Skin epidermis (tissue), 12 donors: ENCODE data around the gene TRIM62.

ENCODE experiments used
- H3K27ac ChIP-seq, 21 experiments: fragments of 200-600 bp; sonication (generic) in 11 of 21; one replicate each; pipeline ENCODE4 v1.5.0; 2020; ENCODE audit warnings: mild to moderate bottlenecking in 3 of 21, inconsistent platforms in 2 of 21, moderate library complexity in 2 of 21
- H3K4me3 ChIP-seq, 7 experiments: fragments of 200-600 bp; sonication (generic) in 2 of 7; one replicate each; pipeline ENCODE4 v1.5.0; 2020; ENCODE audit warnings: inconsistent platforms in 2 of 7, mild to moderate bottlenecking in 2 of 7, moderate library complexity in 1 of 7

TRIM62 gene

DNA sequence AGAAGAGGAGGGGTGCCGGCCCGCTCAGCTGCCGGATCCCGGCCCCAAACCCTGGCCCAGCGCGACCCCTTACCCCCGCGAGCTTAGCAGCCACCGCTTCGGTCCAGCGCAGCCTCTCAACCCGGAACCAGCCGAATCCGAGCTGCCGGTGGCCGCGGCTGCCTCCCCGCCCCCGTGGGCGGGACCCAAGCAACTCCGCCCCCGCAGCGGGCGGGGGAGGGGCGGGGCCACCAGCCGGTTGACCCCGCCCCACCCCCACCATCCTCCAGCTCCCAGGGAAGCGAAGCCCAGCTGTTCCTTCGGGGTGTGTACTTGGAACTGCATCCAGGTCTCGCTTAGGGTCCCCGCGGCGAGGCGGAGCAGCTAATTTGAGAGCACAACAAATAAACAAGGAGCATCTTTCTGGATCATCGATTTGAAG, at the start of gene TRIM62:
Gene TRIM62, minus strand, starts transcription at position 123 of the 421 bp plus-strand sequence. CDS start 611 bp downstream, outside the sequence.
- Histone ChIP-seq H3K27ac (peak within 1 kb of the TSS in 20 of 21 experiments; percentile 37 to 86 (median 77)), H3K4me3 (peak within 1 kb of the TSS; percentile 63 to 97 (median 86))

GRCh38 chr1:33231166-33231565, 49.3 kb upstream of the TRIM62 start:
- Histone ChIP-seq H3K27ac (no peak overlapping the region), H3K4me3 (no peak overlapping the region)

DNA sequence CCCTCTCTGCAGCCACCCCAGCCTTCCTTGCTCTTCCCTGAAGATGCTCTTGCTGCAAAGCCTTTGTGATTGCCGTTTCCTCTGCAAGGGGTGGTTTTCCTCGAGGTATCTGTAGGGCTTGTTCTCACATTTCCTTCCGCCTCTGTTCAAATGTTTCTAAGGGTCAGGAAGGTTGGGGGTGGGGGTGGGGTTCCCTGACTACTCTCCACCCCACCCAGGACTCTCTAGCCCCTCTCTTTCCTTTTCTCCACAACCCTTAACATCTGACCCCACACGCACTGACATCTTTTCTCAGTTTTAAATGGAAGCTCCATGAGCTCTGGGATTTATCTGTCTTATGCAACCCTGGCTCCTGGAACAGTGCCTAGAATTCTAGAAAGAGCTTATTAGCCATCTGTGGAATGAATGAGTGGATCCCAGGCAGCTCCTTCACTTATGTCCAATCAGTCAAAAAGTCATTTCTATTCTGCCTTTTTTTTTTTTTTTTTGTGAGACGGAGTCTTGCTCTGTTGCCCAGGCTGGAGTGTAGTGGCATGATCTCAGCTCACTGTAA, 47.2 kb upstream of the TRIM62 start:
- Histone ChIP-seq H3K4me3 (no peak overlapping the region), H3K27ac (no peak overlapping the region)

- no peak overlapping the region for H3K4me3 ChIP-seq
- no peak overlapping the region for H3K27ac ChIP-seq
Observed at GRCh38 chr1:33225586-33225985, 43.7 kb upstream of the TRIM62 start.

GRCh38 chr1:33224166-33224707, 42.4 kb upstream of the TRIM62 start:
- Histone ChIP-seq H3K4me3 (no peak overlapping the region), H3K27ac (no peak overlapping the region)

DNA sequence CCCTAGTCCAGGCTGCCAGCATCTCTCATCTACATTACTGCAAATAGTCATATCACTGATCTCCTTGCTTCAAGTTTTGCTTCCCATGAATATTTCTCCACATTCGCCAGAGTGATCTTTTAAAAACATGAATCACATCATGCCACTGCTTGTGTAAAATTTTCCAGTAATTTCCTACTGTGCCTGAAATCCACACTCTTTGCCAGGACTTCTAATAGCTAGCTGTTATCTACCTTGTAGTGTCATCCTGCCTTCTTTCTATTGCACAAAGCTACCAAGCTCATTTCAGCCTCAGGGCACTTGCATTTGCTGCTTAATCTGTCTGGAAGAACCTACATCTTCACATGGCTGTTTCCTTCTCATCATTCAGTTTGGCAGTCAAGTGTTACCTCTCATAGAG, 40.5 kb upstream of the TRIM62 start:
- no peak overlapping the region for H3K4me3 ChIP-seq
- peak overlapping the region in 4 of 21 experiments; percentile 15 to 82 (median 66) for H3K27ac ChIP-seq

GRCh38 chr1:33221385-33221758, 39.5 kb upstream of the TRIM62 start:
- peak overlapping the region in 12 of 21 experiments; percentile 11 to 82 (median 44) for H3K27ac ChIP-seq

DNA sequence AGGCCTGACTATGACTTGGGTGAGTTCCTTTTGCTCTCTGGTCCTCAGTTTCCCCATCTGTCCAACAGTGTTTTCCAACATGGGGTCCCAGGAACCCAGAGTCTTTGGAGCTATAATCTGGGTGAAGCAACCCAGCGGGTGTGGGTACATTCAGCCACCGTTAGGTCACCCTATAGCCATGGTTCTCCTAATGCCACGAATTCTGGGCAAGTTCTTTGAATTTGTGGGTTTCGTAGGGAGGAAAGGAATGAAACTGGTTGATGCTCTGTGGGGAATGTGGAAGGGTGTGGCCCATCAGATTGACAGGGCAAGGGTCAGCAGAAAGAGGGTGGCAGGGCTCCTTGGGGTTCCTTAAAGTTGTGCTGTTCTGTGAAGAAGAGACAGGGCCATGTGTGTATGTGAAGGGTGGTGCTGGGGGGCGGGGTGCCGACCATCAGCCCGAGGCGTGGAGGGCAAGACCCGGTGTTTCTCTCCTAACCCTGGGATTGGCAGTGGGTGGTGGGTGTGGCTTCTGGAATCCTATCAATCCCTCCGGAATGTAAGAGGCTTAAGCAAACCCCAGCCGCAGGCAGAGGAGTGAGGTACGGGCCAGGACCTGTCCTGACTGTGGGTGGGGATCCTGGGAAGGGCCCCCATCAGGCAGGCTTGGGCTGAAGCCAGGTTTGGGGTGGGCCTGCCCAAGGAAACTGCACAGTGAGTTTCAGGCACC, 39.0 kb upstream of the TRIM62 start:
- Histone ChIP-seq H3K4me3 (no peak overlapping the region), H3K27ac (peak overlapping the region in 18 of 21 experiments; percentile 19 to 82 (median 54))

More at GRCh38 chr1:33221385-33221758, 39.5 kb upstream of the TRIM62 start:
- H3K4me3 ChIP-seq = no peak overlapping the region

GRCh38 chr1:33219886-33220661, 38.2 kb upstream of the TRIM62 start:
- Histone ChIP-seq H3K4me3 (no peak overlapping the region), H3K27ac (peak overlapping the region in 18 of 21 experiments; percentile 19 to 79 (median 54))

DNA sequence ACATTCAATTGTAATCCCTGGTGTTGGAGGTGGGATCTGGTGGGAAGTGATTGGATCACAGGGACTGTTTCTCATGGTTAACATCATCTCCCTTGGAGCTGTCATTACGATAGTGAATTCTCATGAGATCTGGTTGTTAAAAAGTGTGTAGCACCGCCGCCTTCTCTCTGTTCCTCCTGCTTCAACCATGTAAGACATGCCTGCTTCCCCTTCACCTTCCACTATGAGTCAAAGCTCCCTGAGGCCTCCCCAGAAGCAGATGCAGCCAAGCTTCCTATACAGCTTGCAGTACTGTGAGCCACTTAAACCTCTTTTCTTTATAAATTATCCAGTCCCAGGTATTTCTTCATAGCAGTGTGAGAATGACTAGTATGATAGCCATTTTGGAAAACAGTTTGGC, 30.1 kb upstream of the TRIM62 start:
- Histone ChIP-seq H3K27ac (no peak overlapping the region), H3K4me3 (no peak overlapping the region)

- Histone ChIP-seq H3K27ac (no peak overlapping the region), H3K4me3 (no peak overlapping the region)
Observed at GRCh38 chr1:33206340-33206739, 24.5 kb upstream of the TRIM62 start.

DNA sequence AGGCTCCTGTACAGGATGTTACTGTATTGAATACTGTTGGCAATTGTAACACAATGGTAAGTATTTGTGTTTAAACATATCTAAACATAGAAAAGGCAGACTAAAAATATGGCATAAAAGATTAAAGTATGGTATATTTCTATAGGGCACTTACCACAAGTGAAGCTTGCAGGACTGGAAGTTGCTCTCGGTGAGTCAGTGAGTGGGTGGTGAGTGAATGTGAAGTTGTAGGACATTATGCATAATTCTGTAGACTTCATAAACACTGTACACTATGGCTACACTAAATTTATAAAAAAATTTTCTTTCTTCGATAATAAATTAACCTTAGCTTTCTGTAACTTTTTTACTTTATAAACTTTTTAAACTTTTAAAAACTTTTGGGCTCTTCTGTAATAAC, 13.7 kb upstream of the TRIM62 start:
- Histone ChIP-seq H3K4me3 (no peak overlapping the region), H3K27ac (no peak overlapping the region)

DNA sequence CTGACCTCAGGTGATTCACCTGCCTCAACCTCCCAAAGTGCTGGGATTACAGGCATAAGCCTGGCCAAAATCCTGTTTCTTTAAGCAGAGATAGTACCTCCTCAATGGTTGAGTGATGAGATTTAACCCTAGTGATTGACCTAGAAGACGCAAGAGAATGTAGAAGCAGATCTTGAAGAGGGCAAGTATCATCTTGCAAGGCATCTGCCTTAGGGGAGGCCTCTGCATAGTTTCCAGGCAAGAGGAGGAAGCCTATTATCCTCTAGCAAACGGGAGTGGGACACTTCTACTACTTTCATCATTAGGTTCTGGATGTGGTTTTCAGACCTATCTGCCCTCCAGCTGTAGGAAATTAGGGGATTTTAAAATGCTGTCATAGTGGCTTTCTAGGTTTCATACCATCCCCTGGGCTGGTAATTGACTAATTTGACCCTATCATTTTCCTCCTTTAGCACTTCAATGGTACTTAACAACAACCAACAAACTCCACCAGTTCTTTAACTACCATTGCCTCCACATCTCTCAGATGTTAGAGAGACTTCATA, 10.0 kb upstream of the TRIM62 start:
- Histone ChIP-seq H3K4me3 (no peak overlapping the region), H3K27ac (no peak overlapping the region)

DNA sequence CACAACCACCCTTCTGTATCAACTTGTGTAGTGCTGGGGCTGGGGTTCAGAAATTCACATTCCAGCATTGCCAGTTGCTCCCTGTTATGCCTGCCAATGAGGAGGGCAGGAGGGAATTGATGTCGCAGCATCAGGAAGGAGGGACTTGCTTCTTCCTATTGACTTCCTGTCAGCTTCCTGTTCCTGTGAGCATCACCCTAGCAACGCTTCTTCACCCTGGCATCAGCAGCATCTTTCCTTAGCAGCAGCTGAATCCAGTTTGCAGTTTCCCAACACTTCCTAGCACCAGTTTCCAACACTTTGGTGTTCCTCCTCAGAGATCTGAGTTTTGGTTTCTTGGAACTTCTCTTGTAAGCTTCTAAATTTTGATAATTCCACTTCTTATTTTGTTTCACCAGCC, 8.9 kb upstream of the TRIM62 start:
- no peak overlapping the region for H3K27ac ChIP-seq
- no peak overlapping the region for H3K4me3 ChIP-seq

- no peak overlapping the region for H3K4me3 ChIP-seq
- H3K27ac ChIP-seq = no peak overlapping the region
Observed at GRCh38 chr1:33188572-33189275, 6.9 kb upstream of the TRIM62 start.

GRCh38 chr1:33186936-33187335, 5.1 kb upstream of the TRIM62 start:
- Histone ChIP-seq H3K27ac (no peak overlapping the region), H3K4me3 (no peak overlapping the region)

- Histone ChIP-seq H3K4me3 (no peak overlapping the region), H3K27ac (no peak overlapping the region)
Observed at GRCh38 chr1:33185541-33185940, 3.7 kb upstream of the TRIM62 start.

- Histone ChIP-seq H3K27ac (peak overlapping the region in 2 of 21 experiments; percentile 13 to 82), H3K4me3 (no peak overlapping the region)
Observed at GRCh38 chr1:33183306-33183705, 1.5 kb upstream of the TRIM62 start.

- Histone ChIP-seq H3K27ac (peak overlapping the region in 3 of 21 experiments; percentile 13 to 82 (median 75)), H3K4me3 (no peak overlapping the region)
Observed at GRCh38 chr1:33182896-33183295, 1.1 kb upstream of the TRIM62 start.
